SU-DHL-6 (cell line): Measurements from ENCODE around the gene LIPE.
"Not testable (repeated sequence)": the region's sequence is repeated elsewhere in the genome, so short reads cannot be mapped to it uniquely, and the experiment has no call there.

Source experiments
- H2AFZ ChIP-seq: fragments of 200-600 bp; sonication (generic); 2 replicates; pipeline ENCODE4 v1.6.1; 2014; ENCODE audit warnings: low read depth, mild to moderate bottlenecking, moderate library complexity, mixed read lengths, antibody characterized with exemption, low read length; ENCODE audit not compliant: severe bottlenecking
- H3F3A ChIP-seq: fragments of 200-600 bp; shearing (Covaris generic); 2 replicates; pipeline ENCODE4 v1.6.0; 2016; ENCODE audit warnings: antibody characterized with exemption, mild to moderate bottlenecking; ENCODE audit not compliant: insufficient read depth
- H3K27ac ChIP-seq: fragments of 200-600 bp; sonication (generic); 2 replicates; pipeline ENCODE4 v1.5.1; 2016; ENCODE audit warnings: low read depth, mild to moderate bottlenecking, low read length, moderate library complexity, mixed read lengths
- H3K27me3 ChIP-seq: fragments of 200-600 bp; sonication (generic), shearing (Covaris generic); 2 replicates; pipeline ENCODE4 v1.6.0; 2014; ENCODE audit warnings: mild to moderate bottlenecking, low read length
- H3K36me3 ChIP-seq: fragments of 200-600 bp; sonication (generic); 2 replicates; pipeline ENCODE4 v1.6.1; 2014; ENCODE audit warnings: mild to moderate bottlenecking, low read length, mixed read lengths
- H3K4me2 ChIP-seq: fragments of 300-600, 200-600 bp; shearing (Covaris generic), sonication (generic); 2 replicates; pipeline ENCODE4 v1.6.0; 2014; ENCODE audit warnings: low read length, low read depth, mild to moderate bottlenecking; ENCODE audit not compliant: poor library complexity, severe bottlenecking
- H3K4me3 ChIP-seq: fragments of 200-600 bp; sonication (generic); 2 replicates; pipeline ENCODE4 v1.5.1; 2014; ENCODE audit warnings: antibody characterized with exemption, low read length, mild to moderate bottlenecking, mixed read lengths; ENCODE audit not compliant: insufficient read depth, poor library complexity, severe bottlenecking
- H3K79me2 ChIP-seq: fragments of 200-600 bp; sonication (generic); 2 replicates; pipeline ENCODE4 v1.6.1; 2014; ENCODE audit warnings: mild to moderate bottlenecking, low read length, moderate library complexity; ENCODE audit not compliant: insufficient read depth
- H3K9ac ChIP-seq: fragments of 200-600 bp; sonication (generic); 2 replicates; pipeline ENCODE4 v1.7.0; 2014; ENCODE audit warnings: mild to moderate bottlenecking, low read length
- H3K9me2 ChIP-seq: fragments of 200-600 bp; sonication (generic); replicated peaks from 2 replicates; pipeline ENCODE4 v1.6.1; 2014; ENCODE audit warnings: low read length; ENCODE audit not compliant: insufficient read depth
- H3K9me3 ChIP-seq: fragments of 200-600 bp; sonication (generic); 2 replicates; pipeline ENCODE4 v1.6.1; 2014; ENCODE audit warnings: low read length, mixed read lengths; ENCODE audit not compliant: insufficient read depth
- H4K20me1 ChIP-seq: fragments of 200-600 bp; sonication (generic); 2 replicates; pipeline ENCODE4 v1.6.1; 2014; ENCODE audit warnings: low read depth, mild to moderate bottlenecking, antibody characterized with exemption, low read length, moderate library complexity, mixed read lengths
- CTCF ChIP-seq: fragments of 200-600 bp; sonication (generic); IDR thresholded peaks from one replicate; pipeline ENCODE4 v1.5.1; 2017; ENCODE audit warnings: antibody characterized with exemption, mild to moderate bottlenecking, low read length, moderate library complexity; ENCODE audit not compliant: insufficient read depth, poor library complexity, severe bottlenecking
- EZH2phosphoT487 ChIP-seq: fragments of 200-600 bp; sonication (generic), shearing (Covaris generic); conservative IDR thresholded peaks from 2 replicates; pipeline ENCODE4 v1.6.1; 2018; ENCODE audit warnings: mild to moderate bottlenecking, antibody characterized with exemption, low read length, moderate library complexity, mixed read lengths

Gene LIPE

GRCh38 chr19:42466521-42467182, 39.5 kb upstream of the LIPE start:
- TF ChIP-seq CTCF (no peak), EZH2phosphoT487 (no peak)

GRCh38 chr19:42465827-42466280, 38.7 kb upstream of the LIPE start:
- H3K79me2 ChIP-seq: no peaks in the 10 kb centered on the region
- H3K4me3 ChIP-seq: no peak overlapping the region
- no peaks in the 10 kb centered on the region for H3K36me3 ChIP-seq
- H3F3A ChIP-seq: peaks cover 48% of the 10 kb centered on the region
- TF ChIP-seq EZH2phosphoT487 (no peak), CTCF (peak; percentile 43)
- no peaks in the 10 kb centered on the region for H3K9me3 ChIP-seq
- H4K20me1 ChIP-seq: no peaks in the 10 kb centered on the region
- H3K27ac ChIP-seq: peak overlapping the region; percentile 94
- peak overlapping the region; percentile 35 for H2AFZ ChIP-seq
- H3K9me2 ChIP-seq: no peaks in the 10 kb centered on the region
- H3K9ac ChIP-seq: peak overlapping the region; percentile 58
- H3K4me2 ChIP-seq: peak overlapping the region; percentile 58
- H3K27me3 ChIP-seq: no peaks in the 10 kb centered on the region

More at GRCh38 chr19:42466521-42467182, 39.5 kb upstream of the LIPE start:
- Histone ChIP-seq H3K79me2 (no peaks in the 10 kb centered on the region), H3K9me3 (no peaks in the 10 kb centered on the region), H4K20me1 (no peaks in the 10 kb centered on the region), H3F3A (peaks cover 50% of the 10 kb centered on the region), H3K4me3 (peak overlapping the region; percentile 17), H3K27ac (peak overlapping the region; percentile 94), H3K4me2 (peak overlapping the region; percentile 58), H2AFZ (peak overlapping the region; percentile 35), H3K9me2 (no peaks in the 10 kb centered on the region), H3K27me3 (no peaks in the 10 kb centered on the region), H3K36me3 (no peaks in the 10 kb centered on the region), H3K9ac (peak overlapping the region; percentile 58)

GRCh38 chr19:42461700-42462324, 34.6 kb upstream of the LIPE start:
- no peaks in the 10 kb centered on the region for H3K27me3 ChIP-seq
- no peak for TF ChIP-seq CTCF
- no peak for TF ChIP-seq EZH2phosphoT487
- H2AFZ ChIP-seq: peak overlapping the region; percentile 12
- H3F3A ChIP-seq: peaks cover 30% of the 10 kb centered on the region
- H3K79me2 ChIP-seq: no peaks in the 10 kb centered on the region
- H3K4me2 ChIP-seq: no peak overlapping the region
- no peaks in the 10 kb centered on the region for H3K9me2 ChIP-seq
- H3K36me3 ChIP-seq: no peaks in the 10 kb centered on the region
- peak overlapping the region; percentile 56 for H3K27ac ChIP-seq
- no peaks in the 10 kb centered on the region for H3K9me3 ChIP-seq
- no peaks in the 10 kb centered on the region for H4K20me1 ChIP-seq
- H3K4me3 ChIP-seq: no peak overlapping the region
- H3K9ac ChIP-seq: 0 out of 2 replicates have a peak overlapping the region, but pooled peaks have one; percentile 1

GRCh38 chr19:42461231-42461630, 34.0 kb upstream of the LIPE start:
- H3K9me2 ChIP-seq, H3K36me3 ChIP-seq, H3K27me3 ChIP-seq, H4K20me1 ChIP-seq, H3K4me2 ChIP-seq, H2AFZ ChIP-seq, H3K79me2 ChIP-seq, H3K9ac ChIP-seq, H3K27ac ChIP-seq, H3K9me3 ChIP-seq, H3K4me3 ChIP-seq: not testable (repeated sequence)
- peaks cover 24% of the 10 kb centered on the region for H3F3A ChIP-seq
